Neural progenitor cell (in vitro differentiated cells): ENCODE measurements around the gene PLCB1.

ENCODE experiments used
- EZH2phosphoT487 ChIP-seq: fragments of 200-600 bp; sonication (generic); IDR thresholded peaks from 2 replicates; pipeline ENCODE4 v1.6.1; 2017; ENCODE audit warnings: antibody characterized with exemption
- TF ChIP-seq, protein P1 (sequence below): fragments of 200-600 bp; sonication (generic); IDR thresholded peaks from 2 replicates; pipeline ENCODE4 v1.5.1; 2017; ENCODE audit warnings: antibody characterized with exemption, mild to moderate bottlenecking

DNA sequence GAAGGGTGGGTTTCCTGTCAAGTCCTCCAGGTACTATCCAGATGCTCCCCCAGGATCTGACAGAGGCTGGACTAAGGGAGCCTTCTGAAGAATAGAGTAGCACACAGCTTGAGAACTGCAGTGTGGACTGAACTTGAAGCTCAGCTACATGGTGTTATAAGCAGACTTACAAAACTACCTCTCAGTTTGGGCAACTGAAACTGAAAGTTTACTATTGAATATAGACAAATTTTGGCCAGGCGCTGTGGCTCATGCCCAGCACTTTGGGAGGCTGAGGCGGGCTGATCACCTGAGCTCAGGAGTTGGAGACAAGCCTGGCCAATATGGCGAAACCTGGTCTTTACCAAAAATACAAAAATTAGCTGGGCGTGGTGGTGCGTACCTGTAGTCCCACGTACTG, 348.5 kb downstream of the PLCB1 start:
- TF ChIP-seq, protein P1, sequence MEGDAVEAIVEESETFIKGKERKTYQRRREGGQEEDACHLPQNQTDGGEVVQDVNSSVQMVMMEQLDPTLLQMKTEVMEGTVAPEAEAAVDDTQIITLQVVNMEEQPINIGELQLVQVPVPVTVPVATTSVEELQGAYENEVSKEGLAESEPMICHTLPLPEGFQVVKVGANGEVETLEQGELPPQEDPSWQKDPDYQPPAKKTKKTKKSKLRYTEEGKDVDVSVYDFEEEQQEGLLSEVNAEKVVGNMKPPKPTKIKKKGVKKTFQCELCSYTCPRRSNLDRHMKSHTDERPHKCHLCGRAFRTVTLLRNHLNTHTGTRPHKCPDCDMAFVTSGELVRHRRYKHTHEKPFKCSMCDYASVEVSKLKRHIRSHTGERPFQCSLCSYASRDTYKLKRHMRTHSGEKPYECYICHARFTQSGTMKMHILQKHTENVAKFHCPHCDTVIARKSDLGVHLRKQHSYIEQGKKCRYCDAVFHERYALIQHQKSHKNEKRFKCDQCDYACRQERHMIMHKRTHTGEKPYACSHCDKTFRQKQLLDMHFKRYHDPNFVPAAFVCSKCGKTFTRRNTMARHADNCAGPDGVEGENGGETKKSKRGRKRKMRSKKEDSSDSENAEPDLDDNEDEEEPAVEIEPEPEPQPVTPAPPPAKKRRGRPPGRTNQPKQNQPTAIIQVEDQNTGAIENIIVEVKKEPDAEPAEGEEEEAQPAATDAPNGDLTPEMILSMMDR = no peak
- TF ChIP-seq EZH2phosphoT487 = no peak
